ENCODE data around the gene CBLIF. TPM values are rescaled to one million over a fixed set of nuclear protein-coding genes. Genes with fewer than 3 reads are reported as not detected.

The CBLIF gene
- total and polyA plus RNA-seq, 10 donors = not detected

GRCh38 chr11:59866397-59866796, 21.1 kb upstream of the CBLIF start, which contains the start of gene TCN1:
TSS of gene TCN1 (minus strand) at chr11:59866487. CDS start at chr11:59866470, 17 bp downstream.
- Histone ChIP-seq H3K9me3 (peaks cover 0 to 13% (median 7%) of the 10 kb centered on the region in 8 donors), H3K4me1 (no peaks in the 10 kb centered on the region), H3K36me3 (no peaks in the 10 kb centered on the region), H3K4me3 (no peak within 1 kb of the TSS), H3K27me3 (replicated peaks in 1 of 7) (no peaks in the 10 kb centered on the region), H3K27ac (peak within 1 kb of the TSS in 5 of 8 donors; percentile 49 to 76 (median 59))
- TF ChIP-seq CTCF (IDR thresholded peaks at IDR 0.05 in 8 of 11, conservative IDR thresholded peaks at IDR 0.05 in 3 of 11) (peak in 1 of 11 experiments; percentile 15), POLR2A (IDR thresholded peaks at IDR 0.05) (no peak), POLR2AphosphoS5 (IDR thresholded peaks at IDR 0.05) (no peak)
- no peak for DNase-seq
- WGBS, 5 donors = 47 to 66% (median 62%) methylated on average over 3 of the region's 3 CpGs
- intact Hi-C loops (cut with DNase I; ENCODE audit: low total_unique reads) = no loop called here

- Histone ChIP-seq H3K9me3 (peaks cover 0 to under 1% (median 0%) of the 10 kb centered on the region in 8 donors), H3K27me3 (replicated peaks in 1 of 7) (no peaks in the 10 kb centered on the region), H3K4me3 (no peak overlapping the region), H3K36me3 (no peaks in the 10 kb centered on the region), H3K27ac (peak overlapping the region in 5 of 8 donors; percentile 20 to 76 (median 49)), H3K4me1 (no peaks in the 10 kb centered on the region)
- intact Hi-C loops (cut with DNase I; ENCODE audit: low total_unique reads) = no loop called here
- WGBS, 5 donors = 60 to 91% (median 80%) methylated on average over 1 of the region's 1 CpG
- TF ChIP-seq POLR2A (IDR thresholded peaks at IDR 0.05) = no peak
- TF ChIP-seq CTCF (IDR thresholded peaks at IDR 0.05 in 8 of 11, conservative IDR thresholded peaks at IDR 0.05 in 3 of 11) = no peak
- no peak for DNase-seq
These were observed 19.7 kb upstream of the CBLIF start for GRCh38 chr11:59865031-59865430.

GRCh38 chr11:59862252-59862651, 17.0 kb upstream of the CBLIF start:
- peaks cover 0 to 4% (median 0%) of the 10 kb centered on the region in 6 donors for H3K4me1 ChIP-seq
- no peaks in the 10 kb centered on the region for H3K36me3 ChIP-seq
- no peak for DNase-seq
- intact Hi-C loops (cut with DNase I; ENCODE audit: low total_unique reads) = no loop called here
- H3K27ac ChIP-seq = no peak overlapping the region
- 48 to 66% (median 53%) methylated on average over 3 of the region's 3 CpGs for WGBS, 5 donors
- no peak for TF ChIP-seq CTCF (IDR thresholded peaks at IDR 0.05 in 8 of 11, conservative IDR thresholded peaks at IDR 0.05 in 3 of 11)
- no peak for TF ChIP-seq POLR2AphosphoS5 (IDR thresholded peaks at IDR 0.05)
- TF ChIP-seq POLR2A (IDR thresholded peaks at IDR 0.05) = no peak
- no peaks in the 10 kb centered on the region for H3K9me3 ChIP-seq
- no peak overlapping the region for H3K4me3 ChIP-seq
- H3K27me3 ChIP-seq (replicated peaks in 1 of 7) = no peaks in the 10 kb centered on the region

- H3K4me3 ChIP-seq = no peak overlapping the region
- DNase-seq = no peak
- TF ChIP-seq POLR2AphosphoS5 (IDR thresholded peaks at IDR 0.05) = no peak
- no peak for TF ChIP-seq CTCF (IDR thresholded peaks at IDR 0.05 in 8 of 11, conservative IDR thresholded peaks at IDR 0.05 in 3 of 11)
- TF ChIP-seq POLR2A (IDR thresholded peaks at IDR 0.05) = no peak
These were observed 14.4 kb upstream of the CBLIF start for GRCh38 chr11:59859673-59860072.

More at GRCh38 chr11:59859673-59860072, 14.4 kb upstream of the CBLIF start:
- H3K36me3 ChIP-seq = no peaks in the 10 kb centered on the region
- H3K4me1 ChIP-seq = peaks cover 0 to 4% (median 0%) of the 10 kb centered on the region in 6 donors
- H3K27me3 ChIP-seq (replicated peaks in 1 of 7) = no peaks in the 10 kb centered on the region
- no peaks in the 10 kb centered on the region for H3K9me3 ChIP-seq
- intact Hi-C loops (cut with DNase I; ENCODE audit: low total_unique reads) = no loop called here
- no peak overlapping the region for H3K27ac ChIP-seq
